A673 (cell line): ENCODE data around the gene FGD4. TPM values are rescaled to one million over a fixed set of nuclear protein-coding genes. Genes with fewer than 3 reads are reported as not detected.

Experiments
- BruUV-seq: library from RNA; stranded (reverse); fragments of 400-500 nt; replicated peaks from 2 replicates; lab custom pipeline; 2021; lab: Mats Ljungman, UMichigan
- CTCF ChIA-PET: fragments of 300-600 bp; sonication (Branson Sonifier 250); formaldehyde crosslinking; loops from one replicate; lab custom pipeline; 2022; ENCODE audit warnings: antibody characterized with exemption; lab: Charles Lee
- POLR2A ChIA-PET: fragments of 300-600 bp; sonication (Branson Sonifier 250); formaldehyde crosslinking; loops from one replicate; lab custom pipeline; 2022; ENCODE audit warnings: antibody characterized with exemption; ENCODE audit not compliant: low non-redundant PET; lab: Charles Lee
- DNase-seq: peaks from one replicate; pipeline ENCODE4 v3.0.0-alpha.2; 2015; ENCODE audit warnings: low spot score
- H3K27ac ChIP-seq: fragments of 200-600 bp; sonication (generic); 2 replicates; pipeline ENCODE4 v1.5.1; 2016; ENCODE audit warnings: mixed run types, low read depth, mild to moderate bottlenecking, mixed read lengths, antibody characterized with exemption, low read length; ENCODE audit not compliant: poor library complexity, severe bottlenecking
- H3K27me3 ChIP-seq: fragments of 200-600 bp; sonication (generic); replicated peaks from 2 replicates; pipeline ENCODE4 v1.6.1; 2017; ENCODE audit warnings: mixed run types, low read depth, mild to moderate bottlenecking, mixed read lengths, antibody characterized with exemption, low read length; ENCODE audit not compliant: insufficient read depth, poor library complexity
- H3K36me3 ChIP-seq: fragments of 200-600 bp; sonication (generic); 2 replicates; pipeline ENCODE4 v1.6.1; 2016; ENCODE audit warnings: mixed run types, mild to moderate bottlenecking, mixed read lengths, antibody characterized with exemption, low read length; ENCODE audit not compliant: insufficient read depth, poor library complexity, severe bottlenecking
- H3K4me1 ChIP-seq: fragments of 200-600 bp; sonication (generic); 2 replicates; pipeline ENCODE4 v1.6.1; 2017; ENCODE audit warnings: mixed run types, mild to moderate bottlenecking, mixed read lengths, antibody characterized with exemption, low read length; ENCODE audit not compliant: insufficient read depth, poor library complexity, severe bottlenecking
- H3K4me3 ChIP-seq: fragments of 200-600 bp; sonication (generic); 2 replicates; pipeline ENCODE4 v1.5.1; 2016; ENCODE audit warnings: low read depth, mixed run types, mild to moderate bottlenecking, mixed read lengths, low read length; ENCODE audit not compliant: poor library complexity, severe bottlenecking
- H3K9me3 ChIP-seq: fragments of 200-600 bp; sonication (generic); 2 replicates; pipeline ENCODE4 v1.6.1; 2016; ENCODE audit warnings: mixed run types, low read depth, mild to moderate bottlenecking, mixed read lengths, antibody characterized with exemption, low read length; ENCODE audit not compliant: poor library complexity, severe bottlenecking
- EZH2 ChIP-seq: fragments of 200-600 bp; sonication (generic); IDR thresholded peaks from 2 replicates; pipeline ENCODE4 v1.6.1; 2017; ENCODE audit warnings: borderline replicate concordance, low read depth, mild to moderate bottlenecking, mixed read lengths, antibody characterized with exemption, low read length; ENCODE audit not compliant: poor library complexity, severe bottlenecking
- intact Hi-C: fragments of 100-400 bp; cut with micrococcal nuclease; formaldehyde crosslinking; loops from one replicate; pipeline ENCODE4 v1.10.0; 2022; ENCODE audit not compliant: unreplicated experiment
- total RNA-seq: library from RNA; stranded (reverse); gene quantifications from 2 replicates; pipeline ENCODE4 v1.2.3, GENCODE V29; 2021
- TF ChIP-seq, protein P1 (sequence below): fragments of 300-800, 200-600 bp; sonication (generic); conservative IDR thresholded peaks from 2 replicates; pipeline ENCODE4 v1.5.1; 2017; ENCODE audit warnings: low read depth, mild to moderate bottlenecking, antibody characterized with exemption, low read length, moderate library complexity, mixed read lengths

The FGD4 gene
- total RNA-seq, 1 experiment from 2014 or later = 21.5 TPM

DNA sequence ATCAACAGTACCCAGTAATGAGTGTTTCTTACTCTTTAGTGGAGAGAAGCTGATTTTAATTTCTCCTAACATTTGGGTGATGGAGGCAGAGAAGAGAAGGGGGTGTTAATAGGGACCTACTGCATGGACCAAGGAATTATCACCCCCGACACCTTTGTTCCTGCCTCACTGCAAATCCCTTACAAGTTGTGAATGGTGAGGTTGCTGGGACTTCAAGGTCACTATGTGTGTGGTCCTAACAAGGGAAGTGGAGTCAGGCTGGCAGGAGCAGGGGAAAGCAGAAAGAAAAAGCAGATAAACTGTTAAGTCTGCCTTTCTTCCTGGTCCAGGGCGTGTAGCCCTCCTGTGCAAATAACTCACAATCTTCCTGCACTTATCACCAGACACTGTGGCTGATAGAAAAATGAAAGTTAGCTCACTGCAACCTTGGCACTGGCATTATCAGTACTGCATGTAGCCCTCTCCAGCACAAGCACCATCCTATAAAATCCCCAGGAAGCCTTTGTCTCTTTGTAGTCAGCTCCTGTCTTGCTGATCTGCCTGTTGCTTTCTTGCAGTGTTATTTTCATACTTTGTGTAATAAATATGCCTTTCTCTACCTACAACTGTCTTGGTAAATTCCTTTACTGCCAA is 167.4 kb downstream of the FGD4 start:
- no peak for TF ChIP-seq EZH2
- TF ChIP-seq, protein P1, sequence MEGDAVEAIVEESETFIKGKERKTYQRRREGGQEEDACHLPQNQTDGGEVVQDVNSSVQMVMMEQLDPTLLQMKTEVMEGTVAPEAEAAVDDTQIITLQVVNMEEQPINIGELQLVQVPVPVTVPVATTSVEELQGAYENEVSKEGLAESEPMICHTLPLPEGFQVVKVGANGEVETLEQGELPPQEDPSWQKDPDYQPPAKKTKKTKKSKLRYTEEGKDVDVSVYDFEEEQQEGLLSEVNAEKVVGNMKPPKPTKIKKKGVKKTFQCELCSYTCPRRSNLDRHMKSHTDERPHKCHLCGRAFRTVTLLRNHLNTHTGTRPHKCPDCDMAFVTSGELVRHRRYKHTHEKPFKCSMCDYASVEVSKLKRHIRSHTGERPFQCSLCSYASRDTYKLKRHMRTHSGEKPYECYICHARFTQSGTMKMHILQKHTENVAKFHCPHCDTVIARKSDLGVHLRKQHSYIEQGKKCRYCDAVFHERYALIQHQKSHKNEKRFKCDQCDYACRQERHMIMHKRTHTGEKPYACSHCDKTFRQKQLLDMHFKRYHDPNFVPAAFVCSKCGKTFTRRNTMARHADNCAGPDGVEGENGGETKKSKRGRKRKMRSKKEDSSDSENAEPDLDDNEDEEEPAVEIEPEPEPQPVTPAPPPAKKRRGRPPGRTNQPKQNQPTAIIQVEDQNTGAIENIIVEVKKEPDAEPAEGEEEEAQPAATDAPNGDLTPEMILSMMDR = no peak
- no peaks in the 10 kb centered on the region for H3K27me3 ChIP-seq
- H3K36me3 ChIP-seq = no peaks in the 10 kb centered on the region
- POLR2A ChIA-PET = no interaction called here
- H3K27ac ChIP-seq = no peak overlapping the region
- DNase-seq = peak; percentile 55
- CTCF ChIA-PET = no interaction called here
- H3K4me1 ChIP-seq = peaks cover 16% of the 10 kb centered on the region
- H3K4me3 ChIP-seq = no peak overlapping the region
- intact Hi-C loops = loop anchor here (5.0 kb wide), 1 partner anchor 51 kb away; no protein-coding TSS in a partner anchor
- no TSS peak for BruUV-seq
- no peaks in the 10 kb centered on the region for H3K9me3 ChIP-seq

DNA sequence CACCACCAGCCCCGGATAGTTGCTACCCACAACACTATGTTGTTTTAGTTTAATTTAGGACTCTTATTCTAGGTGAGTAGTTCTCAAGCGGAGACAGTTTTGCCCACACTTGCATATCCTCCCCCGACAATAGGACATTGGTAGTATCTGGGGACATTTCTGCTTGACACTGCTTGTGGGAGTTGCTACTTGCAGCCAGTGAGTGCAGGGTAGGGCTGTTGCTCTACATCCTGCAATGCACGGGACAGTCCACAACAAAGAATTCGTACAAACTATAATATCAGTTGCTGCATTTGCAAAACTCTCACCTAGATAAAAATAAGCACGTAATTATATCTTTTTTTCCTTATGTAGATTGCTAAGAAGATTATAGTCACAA is 167.9 kb downstream of the FGD4 start:
- H3K27ac ChIP-seq = no peak overlapping the region
- no peak for DNase-seq
- intact Hi-C loops = loop anchor here (5.0 kb wide), 1 partner anchor 50 kb away; no protein-coding TSS in a partner anchor
- no peak overlapping the region for H3K4me3 ChIP-seq
- peaks cover 16% of the 10 kb centered on the region for H3K4me1 ChIP-seq
- no peaks in the 10 kb centered on the region for H3K36me3 ChIP-seq
- POLR2A ChIA-PET = no interaction called here
- TF ChIP-seq, protein P1 = no peak
- no peak for TF ChIP-seq EZH2
- CTCF ChIA-PET = no interaction called here
- no peaks in the 10 kb centered on the region for H3K27me3 ChIP-seq
- no TSS peak for BruUV-seq
- no peaks in the 10 kb centered on the region for H3K9me3 ChIP-seq

DNA sequence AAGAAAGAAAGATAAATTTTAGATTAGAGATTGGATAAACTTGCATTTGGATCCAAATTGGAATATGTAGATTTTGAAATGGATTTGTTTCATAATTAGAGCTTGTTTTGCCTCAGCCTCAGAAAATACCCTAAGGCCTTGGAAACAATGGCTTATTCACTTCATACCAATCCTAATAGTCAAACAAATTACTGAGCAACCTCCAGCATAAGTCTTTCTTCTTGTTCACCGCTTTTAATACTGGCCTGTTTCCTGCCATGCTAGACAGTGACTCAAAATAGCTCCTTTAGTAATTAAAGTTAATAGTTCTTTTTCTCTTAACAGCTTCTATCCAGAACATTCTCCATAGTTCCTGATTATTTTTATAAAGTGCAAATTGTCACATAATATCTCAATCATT is 168.9 kb downstream of the FGD4 start:
- TF ChIP-seq EZH2 = no peak
- TF ChIP-seq, protein P1 = no peak
- Histone ChIP-seq H3K36me3 (no peaks in the 10 kb centered on the region), H3K27ac (no peak overlapping the region), H3K9me3 (no peaks in the 10 kb centered on the region), H3K4me1 (peaks cover 16% of the 10 kb centered on the region), H3K4me3 (no peak overlapping the region), H3K27me3 (no peaks in the 10 kb centered on the region)
- POLR2A ChIA-PET = no interaction called here
- intact Hi-C loops = loop anchor here (5.0 kb wide), 1 partner anchor 49 kb away; no protein-coding TSS in a partner anchor
- no TSS peak for BruUV-seq
- CTCF ChIA-PET = interaction anchor here (0.6 kb wide), 1 partner anchor 930 kb away, joined by 3 read pairs; no protein-coding TSS in a partner anchor
- peak; percentile 60 for DNase-seq
